WTC11 (cell line): Measurements from ENCODE around the gene CDK2. TPM values are rescaled to one million over a fixed set of nuclear protein-coding genes. Genes with fewer than 3 reads are reported as not detected.
A peak's percentile ranks its signal among the peaks of the same experiment; 100 is the strongest.

Source experiments
- ATAC-seq: fragments of 200-7000 bp; cut with Tn5 transposase; 2 replicates; pipeline ENCODE4 v1.10.0; 2021; ENCODE audit warnings: mild to moderate bottlenecking, moderate library complexity
- CTCF ChIA-PET: fragments of 300-600 bp; sonication (Branson Sonifier 250); formaldehyde crosslinking; loops from one replicate; lab custom pipeline; 2021; ENCODE audit warnings: antibody characterized with exemption; lab: Charles Lee
- POLR2A ChIA-PET: fragments of 350-600 bp; sonication (Branson Sonifier 250); formaldehyde crosslinking; loops from one replicate; lab custom pipeline; 2021; ENCODE audit warnings: antibody characterized with exemption; lab: Charles Lee
- DNase-seq: peaks from one replicate; pipeline ENCODE4 v3.0.0; 2021; ENCODE audit warnings: low spot score
- H3K27ac Mint-ChIP-seq: 2 replicates; pipeline ENCODE4 v1.8.0; 2021; ENCODE audit warnings: mixed read lengths
- H3K27me3 Mint-ChIP-seq: 2 replicates; pipeline ENCODE4 v1.8.0; 2021; ENCODE audit warnings: low read depth, mild to moderate bottlenecking, moderate library complexity, mixed read lengths
- H3K36me3 Mint-ChIP-seq: 2 replicates; pipeline ENCODE4 v1.8.0; 2021; ENCODE audit warnings: mixed read lengths
- H3K4me1 Mint-ChIP-seq: 2 replicates; pipeline ENCODE4 v1.8.0; 2022; ENCODE audit warnings: mixed read lengths
- H3K4me3 Mint-ChIP-seq: 2 replicates; pipeline ENCODE4 v1.8.0; 2021; ENCODE audit warnings: mild to moderate bottlenecking, moderate library complexity, mixed read lengths
- H3K9me3 Mint-ChIP-seq: 2 replicates; pipeline ENCODE4 v1.8.0; 2021; ENCODE audit warnings: mixed read lengths
- AFF4 ChIP-seq: sonication (generic); formaldehyde crosslinking; IDR thresholded peaks from 2 replicates; pipeline ENCODE4 v1.8.1; 2023; ENCODE audit warnings: mild to moderate bottlenecking, missing genetic modification reagents, borderline replicate concordance
- ATF1 ChIP-seq: sonication (generic); formaldehyde crosslinking; IDR thresholded peaks from 2 replicates; pipeline ENCODE4 v1.8.1; 2023; ENCODE audit warnings: mild to moderate bottlenecking, moderate library complexity, missing genetic modification reagents
- ELF4 ChIP-seq: sonication (generic); formaldehyde crosslinking; IDR thresholded peaks from 2 replicates; pipeline ENCODE4 v1.8.1; 2022; ENCODE audit warnings: low read depth, mild to moderate bottlenecking, moderate library complexity, missing genetic modification reagents
- FOXK1 ChIP-seq: sonication (generic); formaldehyde crosslinking; IDR thresholded peaks from 2 replicates; pipeline ENCODE4 v1.8.0; 2022; ENCODE audit warnings: mild to moderate bottlenecking, moderate library complexity, missing genetic modification reagents
- FOXP1 ChIP-seq: sonication (generic); formaldehyde crosslinking; IDR thresholded peaks from 2 replicates; pipeline ENCODE4 v1.8.0; 2022; ENCODE audit warnings: missing genetic modification reagents, mild to moderate bottlenecking, moderate library complexity, borderline replicate concordance
- GTF2I ChIP-seq: fragments of 250-450 bp; sonication (Bioruptor Pico); conservative IDR thresholded peaks from 2 replicates; pipeline ENCODE4 v1.4.0; 2021; ENCODE audit warnings: mild to moderate bottlenecking
- JAZF1 ChIP-seq: fragments of 250-450 bp; sonication (Bioruptor Pico); IDR thresholded peaks from 2 replicates; pipeline ENCODE4 v1.9.0; 2021; ENCODE audit warnings: moderate library complexity, mild to moderate bottlenecking, inconsistent platforms
- KAT7 ChIP-seq: sonication (generic); formaldehyde crosslinking; IDR thresholded peaks from 2 replicates; pipeline ENCODE4 v1.8.1; 2023; ENCODE audit warnings: missing genetic modification reagents, mild to moderate bottlenecking, borderline replicate concordance
- MAX ChIP-seq: sonication (generic); formaldehyde crosslinking; IDR thresholded peaks from 2 replicates; pipeline ENCODE4 v1.8.0; 2022; ENCODE audit warnings: mild to moderate bottlenecking, missing genetic modification reagents
- NR3C1 ChIP-seq: sonication (generic); formaldehyde crosslinking; conservative IDR thresholded peaks from 2 replicates; pipeline ENCODE4 v1.8.1; 2023; ENCODE audit warnings: low read depth, mild to moderate bottlenecking, missing genetic modification reagents
- SMAD4 ChIP-seq: sonication (generic); formaldehyde crosslinking; IDR thresholded peaks from 2 replicates; pipeline ENCODE4 v1.8.0; 2022; ENCODE audit warnings: mild to moderate bottlenecking, missing genetic modification reagents
- ZBTB43 ChIP-seq: sonication (generic); formaldehyde crosslinking; IDR thresholded peaks from 2 replicates; pipeline ENCODE4 v1.8.1; 2023; ENCODE audit warnings: mild to moderate bottlenecking, missing genetic modification reagents
- ZMAT4 ChIP-seq: fragments of 250-450 bp; sonication (Bioruptor Pico); IDR thresholded peaks from 2 replicates; pipeline ENCODE4 v1.9.0; 2021; ENCODE audit warnings: mild to moderate bottlenecking
- ZNF121 ChIP-seq: sonication (generic); formaldehyde crosslinking; IDR thresholded peaks from 2 replicates; pipeline ENCODE4 v1.8.0; 2023; ENCODE audit warnings: missing genetic modification reagents
- ZNF671 ChIP-seq: fragments of 250-450 bp; sonication (Bioruptor Pico); IDR thresholded peaks from 2 replicates; pipeline ENCODE4 v1.8.0; 2021; ENCODE audit warnings: mild to moderate bottlenecking
- total RNA-seq: library from RNA; stranded (reverse); gene quantifications from 3 replicates; pipeline ENCODE4 v1.2.3, GENCODE V29; 2021

Gene CDK2
- total RNA-seq, 1 experiment from 2014 or later = 43.1 TPM

GRCh38 chr12:55927588-55928502 lies 38.8 kb upstream of the CDK2 start, which contains the start of gene PYM1 (continued):
- no peak for TF ChIP-seq NR3C1 (CRISPR knock-in tag)
- 0 out of 2 replicates have a peak, but pooled peaks have one; percentile 34 for TF ChIP-seq FOXK1
- TF ChIP-seq SMAD4 (CRISPR knock-in tag) = 0 out of 2 replicates have a peak, but pooled peaks have one; percentile 21
- peak; percentile 47; the same call in 1 of the 2 replicates for TF ChIP-seq FOXP1
- TF ChIP-seq ATF1 (CRISPR knock-in tag) = peak; percentile 84; the same call in 1 of the 2 replicates
- TF ChIP-seq MAX (CRISPR knock-in tag) = no peak; the same call in 1 of the 2 replicates
- TF ChIP-seq ZBTB43 (CRISPR knock-in tag) = peak; percentile 18; the same call in 1 of the 2 replicates

- CTCF ChIA-PET = interaction anchor here (2.0 to 5.0 kb wide), 4 partner anchors 10 to 191 kb away, joined by 17 to 40 read pairs (median 31); no protein-coding TSS in a partner anchor
Observed at GRCh38 chr12:55929306-55929791, 37.3 kb upstream of the CDK2 start.

More at GRCh38 chr12:55929306-55929791, 37.3 kb upstream of the CDK2 start:
- H3K36me3 Mint-ChIP-seq = peaks cover 15% of the 10 kb centered on the region
- no peak for ATAC-seq
- peaks cover 49% of the 10 kb centered on the region for H3K4me1 Mint-ChIP-seq
- peaks cover 33% of the 10 kb centered on the region for H3K27me3 Mint-ChIP-seq
- TF ChIP-seq KAT7 (no peak), ZNF121 (no peak), FOXP1 (no peak), JAZF1 (CRISPR knock-in tag) (no peak), ZNF671 (CRISPR knock-in tag) (no peak), ELF4 (CRISPR knock-in tag) (no peak), AFF4 (CRISPR knock-in tag) (no peak), ATF1 (CRISPR knock-in tag) (no peak), GTF2I (CRISPR knock-in tag) (no peak), ZMAT4 (CRISPR knock-in tag) (no peak)
- H3K9me3 Mint-ChIP-seq = no peaks in the 10 kb centered on the region
- peak overlapping the region; percentile 94 for H3K4me3 Mint-ChIP-seq
- POLR2A ChIA-PET = no interaction called here
- DNase-seq = no peak
- peak overlapping the region; percentile 84 for H3K27ac Mint-ChIP-seq
